K562 (cell line): ENCODE measurements around the gene CCDC171. TPM values are rescaled to one million over a fixed set of nuclear protein-coding genes. Genes with fewer than 3 reads are reported as not detected.

Experiments
- ATAC-seq: fragments of 200-7000 bp; cut with Tn5 transposase; 3 replicates; pipeline ENCODE4 v1.9.1; 2020; ENCODE audit warnings: moderate library complexity
- BruUV-seq: library from RNA; stranded (reverse); fragments of 400-500 nt; replicated peaks from 2 replicates; lab custom pipeline; 2021; lab: Mats Ljungman, UMichigan
- CTCF ChIA-PET: fragments of 300-600 bp; formaldehyde crosslinking; extraction: SDS; loops from one replicate; lab custom pipeline; 2021; ENCODE audit warnings: low intra/inter-chr PET ratio; lab: Yijun Ruan, JAX
- POLR2A ChIA-PET: fragments of 300-600, 350-650 bp; sonication (Branson Sonifier 250); formaldehyde crosslinking; extraction: SDS; loops from one replicate; lab custom pipeline; 2021; ENCODE audit warnings: antibody characterized with exemption, inconsistent platforms; lab: Yijun Ruan, JAX
- DNase-seq, 4 experiments: peaks; one replicate each; pipeline versions ENCODE4 v3.0.0 to v3.0.0-alpha.2; 2011 to 2018; ENCODE audit warnings: low spot score in 3 of 4, mixed read lengths in 3 of 4; ENCODE audit errors: extremely low read depth in 1 of 4
- FAIRE-seq: peaks from 2 replicates; lab custom pipeline; 2011; peaks lifted over from hg19 to GRCh38; lab: Jason Lieb, UNC
- H2AFZ ChIP-seq: 2 replicates; pipeline ENCODE4 v1.6.0; 2011; ENCODE audit warnings: low read depth, low read length, control low read depth, inconsistent platforms
- H3K27ac ChIP-seq: fragments of 200-600 bp; 3 replicates; pipeline ENCODE4 v1.8.0; 2011; ENCODE audit warnings: low read depth, mild to moderate bottlenecking, control low read depth, inconsistent platforms, low read length, moderate library complexity, mixed read lengths; ENCODE audit errors: extremely low read depth
- H3K27me3 ChIP-seq, 2 experiments: fragments of 300-600 bp in 1 of 2; 2 replicates in 1 of 2; 3 replicates in 1 of 2; pipeline versions ENCODE4 v1.6.0 to v1.8.0; 2011; ENCODE audit warnings: inconsistent platforms in 2 of 2, low read length in 2 of 2, mild to moderate bottlenecking in 1 of 2, mixed read lengths in 1 of 2, moderate library complexity in 1 of 2; ENCODE audit not compliant: control insufficient read depth in 2 of 2, insufficient read depth in 2 of 2
- H3K36me3 ChIP-seq: fragments of 300-600 bp; 3 replicates; pipeline ENCODE4 v1.8.0; 2011; ENCODE audit warnings: mild to moderate bottlenecking, low read length, inconsistent platforms; ENCODE audit not compliant: control insufficient read depth, insufficient read depth
- H3K4me1 ChIP-seq, 2 experiments: fragments of 200-600 bp in 1 of 2; replicated peaks in 1 of 2; 2 replicates in 1 of 2; 3 replicates in 1 of 2; pipeline versions ENCODE4 v1.5.1 to v1.8.0; 2011; ENCODE audit warnings: inconsistent platforms in 2 of 2, low read length in 2 of 2, mild to moderate bottlenecking in 1 of 2, mixed read lengths in 1 of 2, moderate library complexity in 1 of 2; ENCODE audit not compliant: control insufficient read depth in 2 of 2, insufficient read depth in 2 of 2
- H3K4me2 ChIP-seq: 2 replicates; pipeline ENCODE4 v1.6.1; 2011; ENCODE audit warnings: low read length, control low read depth, inconsistent platforms, mixed read lengths; ENCODE audit not compliant: insufficient read depth
- H3K4me3 ChIP-seq: fragments of 200-600 bp; sonication (generic), shearing (Covaris generic); 2 replicates; pipeline ENCODE4 v1.5.1; 2016; ENCODE audit warnings: control low read depth, inconsistent platforms
- H3K79me2 ChIP-seq: fragments of 200-600 bp; 3 replicates; pipeline ENCODE4 v1.8.0; 2011; ENCODE audit warnings: low read length, inconsistent platforms; ENCODE audit not compliant: control insufficient read depth, insufficient read depth
- H3K9ac ChIP-seq, 2 experiments: 2 replicates each; pipeline versions ENCODE4 v1.6.0 to v1.6.1; 2011; ENCODE audit warnings: low read depth in 2 of 2, low read length in 2 of 2, control low read depth in 1 of 2, inconsistent platforms in 1 of 2, mild to moderate bottlenecking in 1 of 2, mixed read lengths in 1 of 2; ENCODE audit not compliant: insufficient read depth in 1 of 2
- H3K9me1 ChIP-seq: one replicate; pipeline ENCODE4 v1.6.0; 2011; ENCODE audit warnings: inconsistent platforms, mild to moderate bottlenecking, low read length, moderate library complexity; ENCODE audit not compliant: control insufficient read depth, insufficient read depth
- H3K9me3 ChIP-seq: replicated peaks from 2 replicates; pipeline ENCODE4 v1.5.1; 2011; ENCODE audit warnings: low read depth, low read length, inconsistent platforms; ENCODE audit not compliant: control insufficient read depth, insufficient read depth
- H4K20me1 ChIP-seq: replicated peaks from 2 replicates; pipeline ENCODE4 v1.6.1; 2011; ENCODE audit warnings: low read length, inconsistent platforms, mixed read lengths; ENCODE audit not compliant: control insufficient read depth, insufficient read depth
- POLR3G ChIP-seq: IDR thresholded peaks from 2 replicates; pipeline ENCODE4 v1.6.1; 2011; ENCODE audit not compliant: insufficient read length, insufficient replicate concordance; ENCODE audit errors: extremely low read depth
- RAD51 ChIP-seq: fragments of 450-650 bp; IDR thresholded peaks from 2 replicates; pipeline ENCODE4 v1.7.1; 2016; ENCODE audit warnings: low read depth, mild to moderate bottlenecking, borderline replicate concordance
- ZNF766 ChIP-seq: fragments of 200-800 bp; sonication (Bioruptor generic); conservative IDR thresholded peaks from 2 replicates; pipeline ENCODE4 v1.6.1; 2016; ENCODE audit warnings: missing genetic modification characterization, missing compliant biosample characterization
- WGBS: fragments of 100-300 bp; shearing (Covaris generic); methylation state at CpG from one replicate; pipeline ENCODE4 v1.1.6; 2016; ENCODE audit warnings: low coverage, mixed read lengths; ENCODE audit not compliant: insufficient coverage; ENCODE audit errors: missing lambda C conversion rate; 5-methylcytosine and 5-hydroxymethylcytosine counted together
- in situ Hi-C: fragments of 300-500 bp; cut with MboI; formaldehyde crosslinking; loops from 4 replicates; pipeline ENCODE4 v1.15.0; 2018; ENCODE audit warnings: inconsistent platforms, mixed read lengths
- intact Hi-C: fragments of 100-400 bp; cut with micrococcal nuclease; formaldehyde crosslinking; loops from 2 replicates; pipeline ENCODE4 v1.14.2; 2022
- polyA plus RNA-seq, 8 experiments: library from polyadenylated mRNA; depleted of rRNA in 4 of 8; stranded (reverse) in 5 of 8; unstranded in 3 of 8; fragments of >200 nt; fragmentation: Nextera tagmentation in 2 of 8; fragmentation: Illumina TruSeq in 1 of 8; extraction: Ambion mirVana in 2 of 8; extraction: Trizol in 1 of 8; gene quantifications; 2 replicates each; pipeline versions ENCODE4 v1.2.1 to v1.2.3, GENCODE V29; 2011 to 2014; ENCODE audit warnings: inconsistent platforms in 1 of 8, missing spikeins in 1 of 8
- total RNA-seq, 7 experiments: library from RNA; depleted of rRNA in 6 of 7; stranded (reverse); fragments of >200 nt in 6 of 7; fragmentation: Illumina TruSeq in 2 of 7; extraction: Trizol in 2 of 7; gene quantifications; 2 replicates each; pipeline versions ENCODE4 v1.2.1 to v1.2.3, GENCODE V29; 2011 to 2021; ENCODE audit warnings: low replicate concordance in 1 of 7
- TF ChIP-seq, protein P1 (sequence below): fragments of 450-650 bp; formaldehyde crosslinking; IDR thresholded peaks from 2 replicates; pipeline ENCODE4 v1.4.0; 2022; ENCODE audit warnings: mild to moderate bottlenecking, moderate library complexity

The CCDC171 gene
- total and polyA plus RNA-seq, 9 of the 15 experiments (the other 6 are each of a cell fraction or from before 2014, with no cell fraction given): 0.08 to 3.8 (median 0.27) TPM

DNA sequence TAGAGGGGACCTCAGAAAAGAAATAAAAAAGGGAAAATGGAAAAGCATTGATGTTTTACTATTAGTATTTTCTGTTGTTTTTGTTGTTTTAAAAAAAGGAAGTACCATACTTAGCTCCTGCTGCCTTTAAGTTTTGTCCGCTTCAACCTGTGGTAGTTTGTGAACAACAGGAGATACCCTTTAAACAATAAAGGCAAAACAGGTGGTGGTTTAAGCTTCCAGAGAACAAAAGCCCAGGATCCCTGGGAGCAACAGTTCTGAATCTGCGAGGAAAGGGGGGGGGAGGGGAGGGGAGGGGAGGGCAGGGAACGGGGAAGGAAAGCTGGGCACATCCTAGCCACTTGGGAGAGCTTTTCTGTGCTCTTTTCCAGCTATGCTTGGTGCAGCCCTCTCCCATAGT lies 40.0 kb upstream of the CCDC171 start:
- ChIA-PET POLR2A (interaction anchor here (0.6 to 3.4 kb wide), 2 partner anchors 12 to 606 kb away, joined by 3 to 10 read pairs; no protein-coding TSS in a partner anchor), CTCF (no interaction called here)
- DNase-seq (peak in 1 of 4 experiments; percentile 7), FAIRE-seq (no peak), ATAC-seq (no peak)
- Histone ChIP-seq H3K36me3 (peaks cover 14% of the 10 kb centered on the region; the same call in 2 of the 3 replicates), H3K9ac (no peak overlapping the region; a peak in 1 of 4 replicates), H3K9me3 (no peaks in the 10 kb centered on the region), H3K79me2 (peaks cover 28% of the 10 kb centered on the region), H2AFZ (peak overlapping the region; percentile 98), H3K27ac (no peak overlapping the region), H3K9me1 (no peaks in the 10 kb centered on the region), H3K4me3 (no peak overlapping the region), H3K4me1 (peaks cover 3 to 7% of the 10 kb centered on the region in 2 experiments; a peak in 2 of 5 replicates), H4K20me1 (no peaks in the 10 kb centered on the region), H3K4me2 (peak overlapping the region; percentile 31), H3K27me3 (no peaks in the 10 kb centered on the region)
- no TSS peak for BruUV-seq
- WGBS: 83% methylated on average over 1 of the region's 3 CpGs
- in situ Hi-C loops (no loop called here), intact Hi-C loops (loop anchor here (5.0 kb wide), 1 partner anchor 39 kb away; the partner anchor contains the start of gene CCDC171)
- TF ChIP-seq POLR3G: no peak
- TF ChIP-seq ZNF766 (CRISPR knock-in tag): no peak
- no peak for TF ChIP-seq RAD51
- TF ChIP-seq, protein P1, sequence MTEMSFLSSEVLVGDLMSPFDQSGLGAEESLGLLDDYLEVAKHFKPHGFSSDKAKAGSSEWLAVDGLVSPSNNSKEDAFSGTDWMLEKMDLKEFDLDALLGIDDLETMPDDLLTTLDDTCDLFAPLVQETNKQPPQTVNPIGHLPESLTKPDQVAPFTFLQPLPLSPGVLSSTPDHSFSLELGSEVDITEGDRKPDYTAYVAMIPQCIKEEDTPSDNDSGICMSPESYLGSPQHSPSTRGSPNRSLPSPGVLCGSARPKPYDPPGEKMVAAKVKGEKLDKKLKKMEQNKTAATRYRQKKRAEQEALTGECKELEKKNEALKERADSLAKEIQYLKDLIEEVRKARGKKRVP (CRISPR knock-in tag): no peak
